Endothelial cell of umbilical vein (primary cell): ENCODE data around the gene NLRP9. TPM values are rescaled to one million over a fixed set of nuclear protein-coding genes. Genes with fewer than 3 reads are reported as not detected.

Experiments used
- BruUV-seq: library from RNA; stranded (reverse); fragments of 400-500 nt; replicated peaks from 2 replicates; lab custom pipeline; 2021; lab: Mats Ljungman, UMichigan
- CTCF ChIA-PET: fragments of 300-600, 350-600 bp; sonication (Branson Sonifier 250); formaldehyde crosslinking; loops from one replicate; lab custom pipeline; 2021; ENCODE audit warnings: antibody characterized with exemption, inconsistent platforms; lab: Charles Lee
- POLR2A ChIA-PET: fragments of 300-600, 350-600 bp; sonication (Branson Sonifier 250); formaldehyde crosslinking; loops from one replicate; lab custom pipeline; 2021; ENCODE audit warnings: antibody characterized with exemption, inconsistent platforms; lab: Charles Lee
- DNase-seq: peaks from one replicate; pipeline ENCODE4 v3.0.0-alpha.2; 2011; ENCODE audit warnings: low read depth, low spot score
- FAIRE-seq: peaks from 2 replicates; lab custom pipeline; 2011; peaks lifted over from hg19 to GRCh38; lab: Jason Lieb, UNC
- H2AFZ ChIP-seq: 2 replicates; pipeline ENCODE4 v1.6.0; 2012; ENCODE audit warnings: low read depth, low read length, control low read depth, inconsistent platforms
- H3K27ac ChIP-seq: 2 replicates; pipeline ENCODE4 v1.5.1; 2011; ENCODE audit warnings: low read depth, mild to moderate bottlenecking, control low read depth, low read length, moderate library complexity; ENCODE audit not compliant: insufficient read depth
- H3K27me3 ChIP-seq, 2 experiments: 2 replicates each; pipeline versions ENCODE4 v1.6.0 to v1.6.1; 2011; ENCODE audit warnings: low read length in 2 of 2, mixed read lengths in 1 of 2; ENCODE audit not compliant: control insufficient read depth in 2 of 2, insufficient read depth in 2 of 2
- H3K36me3 ChIP-seq, 2 experiments: 2 replicates in 1 of 2; 3 replicates in 1 of 2; pipeline ENCODE4 v1.5.1; 2011; ENCODE audit warnings: low read length in 2 of 2, mild to moderate bottlenecking in 1 of 2, moderate library complexity in 1 of 2; ENCODE audit not compliant: control insufficient read depth in 2 of 2, insufficient read depth in 2 of 2; ENCODE audit errors: extremely low read depth in 1 of 2
- H3K4me1 ChIP-seq: 3 replicates; pipeline ENCODE4 v1.5.1; 2011; ENCODE audit warnings: mild to moderate bottlenecking, low read length; ENCODE audit not compliant: control insufficient read depth, insufficient read depth; ENCODE audit errors: extremely low read depth
- H3K4me2 ChIP-seq: 2 replicates; pipeline ENCODE4 v1.6.1; 2011; ENCODE audit warnings: low read length, control low read depth, mixed read lengths; ENCODE audit not compliant: insufficient read depth
- H3K4me3 ChIP-seq, 3 experiments: fragments of 200-600 bp in 1 of 3; sonication (generic), shearing (Covaris generic) in 1 of 3; replicated peaks in 1 of 3; 2 replicates each; pipeline ENCODE4 v1.5.1; 2011 to 2016; ENCODE audit warnings: control low read depth in 3 of 3, low read length in 3 of 3, mild to moderate bottlenecking in 2 of 3, inconsistent platforms in 1 of 3, low read depth in 1 of 3, moderate library complexity in 1 of 3; ENCODE audit not compliant: insufficient read depth in 1 of 3
- H3K79me2 ChIP-seq: 2 replicates; pipeline ENCODE4 v1.6.0; 2012; ENCODE audit warnings: low read length, inconsistent platforms; ENCODE audit not compliant: control insufficient read depth, insufficient read depth
- H3K9ac ChIP-seq: replicated peaks from 2 replicates; pipeline ENCODE3; 2011; ENCODE audit warnings: low read length, control low read depth; ENCODE audit not compliant: insufficient read depth; ENCODE audit errors: extremely low read depth
- H3K9me1 ChIP-seq: replicated peaks from 3 replicates; pipeline ENCODE4 v1.6.0; 2011; ENCODE audit warnings: mild to moderate bottlenecking, low read length; ENCODE audit not compliant: control insufficient read depth, insufficient read depth; ENCODE audit errors: extremely low read depth
- H3K9me3 ChIP-seq: replicated peaks from 2 replicates; pipeline ENCODE4 v1.5.1; 2012; ENCODE audit warnings: low read length, inconsistent platforms; ENCODE audit not compliant: control insufficient read depth, insufficient read depth
- H4K20me1 ChIP-seq: replicated peaks from 2 replicates; pipeline ENCODE3; 2011; ENCODE audit warnings: mild to moderate bottlenecking, low read length; ENCODE audit not compliant: control insufficient read depth, insufficient read depth; ENCODE audit errors: extremely low read depth
- EZH2 ChIP-seq: IDR thresholded peaks from 2 replicates; pipeline ENCODE4 v1.6.1; 2012; ENCODE audit warnings: borderline replicate concordance, low read depth, mild to moderate bottlenecking, moderate library complexity, low read length, inconsistent platforms; ENCODE audit not compliant: severe bottlenecking
- FOS ChIP-seq: IDR thresholded peaks from 2 replicates; pipeline ENCODE4 v1.6.1; 2011; ENCODE audit warnings: mild to moderate bottlenecking, low read length, moderate library complexity, borderline replicate concordance; ENCODE audit not compliant: insufficient read depth
- GATA2 ChIP-seq: IDR thresholded peaks from 2 replicates; pipeline ENCODE4 v1.7.0; 2011; ENCODE audit warnings: low read depth, mild to moderate bottlenecking, moderate library complexity, mixed read lengths, low read length; ENCODE audit not compliant: insufficient read length, insufficient read depth
- JUN ChIP-seq: IDR thresholded peaks from 2 replicates; pipeline ENCODE4 v1.6.1; 2011; ENCODE audit warnings: borderline replicate concordance, low read depth; ENCODE audit not compliant: insufficient read length, insufficient read depth
- MAX ChIP-seq: IDR thresholded peaks from 2 replicates; pipeline ENCODE4 v1.6.1; 2011; ENCODE audit not compliant: insufficient read depth, insufficient read length
- MYC ChIP-seq: IDR thresholded peaks from one replicate; pipeline ENCODE4 v1.6.1; 2011; ENCODE audit warnings: mild to moderate bottlenecking, low read depth, low read length
- POLR2A ChIP-seq: IDR thresholded peaks from 2 replicates; pipeline ENCODE4 v1.6.1; 2012; ENCODE audit warnings: low read depth, mild to moderate bottlenecking, control low read depth, low read length
- POLR2AphosphoS5 ChIP-seq: IDR thresholded peaks from 2 replicates; pipeline ENCODE4 v1.6.1; 2012; ENCODE audit warnings: low read depth, mild to moderate bottlenecking, control low read depth, low read length, moderate library complexity; ENCODE audit not compliant: insufficient read depth
- dilution Hi-C: fragments of 300-500 bp; cut with MboI; formaldehyde crosslinking; loops from one replicate; pipeline ENCODE4 v1.15.0; 2019; ENCODE audit warnings: low sequenced_read_pairs; ENCODE audit not compliant: extremely low pct_ligation_motif_present
- intact Hi-C: fragments of 100-400 bp; cut with micrococcal nuclease; formaldehyde crosslinking; loops from one replicate; pipeline ENCODE4 v1.10.0; 2022
- polyA plus RNA-seq, 4 experiments: library from polyadenylated mRNA; depleted of rRNA in 3 of 4; stranded (reverse) in 3 of 4; unstranded in 1 of 4; fragments of >200 nt; gene quantifications; 2 replicates each; pipeline versions ENCODE4 v1.2.1 to v1.2.3, GENCODE V29; 2011 to 2012; ENCODE audit warnings: missing spikeins in 1 of 4
- total RNA-seq: library from RNA; stranded (reverse); gene quantifications from 2 replicates; pipeline ENCODE4 v1.2.3, GENCODE V29; 2021
- TF ChIP-seq, protein P1 (sequence below), 2 donors: IDR thresholded peaks; 1 replicate in 1 of 2; 2 replicates in 1 of 2; pipeline ENCODE4 v1.5.1; 2011; ENCODE audit warnings: low read length in 2 of 2, mild to moderate bottlenecking in 2 of 2, moderate library complexity in 2 of 2, control low read depth in 1 of 2, inconsistent platforms in 1 of 2, low read depth in 1 of 2; ENCODE audit not compliant: insufficient read depth in 1 of 2; ENCODE audit errors: extremely low read depth in 1 of 2

Gene NLRP9
- total and polyA plus RNA-seq, 2 donors (not counting 3 experiments of a cell fraction or from before 2014, with no cell fraction given), result not detected

DNA sequence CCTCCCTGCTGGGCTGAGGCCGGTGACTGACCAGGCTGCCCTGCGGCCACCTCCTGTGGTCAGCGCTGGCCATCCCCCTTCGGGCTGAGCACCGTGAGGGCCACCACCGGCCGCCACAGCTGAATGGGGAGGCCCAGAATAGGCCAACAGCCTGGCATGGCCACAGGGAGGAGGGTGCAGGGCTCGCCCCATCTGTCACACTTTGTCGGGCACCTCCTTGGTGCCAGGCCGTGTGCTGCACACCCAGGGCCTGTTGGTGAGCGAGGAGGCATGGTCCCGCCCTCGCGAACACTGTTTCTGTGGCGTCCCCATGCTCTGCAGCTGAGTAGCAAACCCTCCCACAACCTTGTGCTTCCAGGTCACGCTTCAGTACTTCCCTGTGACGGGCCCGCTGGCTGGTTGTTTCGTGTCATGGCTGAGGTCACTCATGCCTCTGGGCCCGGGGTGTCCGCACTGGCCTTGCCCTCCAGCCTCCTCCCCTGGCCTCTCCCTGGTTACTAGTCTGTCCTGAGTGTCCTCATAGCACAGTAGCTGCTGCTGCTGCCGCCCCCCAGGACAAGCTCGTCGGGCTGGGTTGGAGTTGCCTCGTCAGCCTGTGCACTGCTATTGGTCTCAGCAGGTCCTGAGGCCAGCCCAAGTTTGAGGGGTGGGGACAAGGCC lies 48.0 kb downstream of the NLRP9 start:
- ChIA-PET POLR2A (no interaction called here), CTCF (no interaction called here)
- H3K9me1 ChIP-seq, result no peaks in the 10 kb centered on the region
- dilution Hi-C loops, result no loop called here
- no peak overlapping the region for H3K27ac ChIP-seq
- no peak overlapping the region for H3K9ac ChIP-seq
- peaks cover 4 to 55% of the 10 kb centered on the region in 2 experiments for H3K36me3 ChIP-seq
- no peak overlapping the region for H3K4me3 ChIP-seq
- no peaks in the 10 kb centered on the region for H4K20me1 ChIP-seq
- H3K79me2 ChIP-seq, result peaks cover 13% of the 10 kb centered on the region
- no peak overlapping the region for H3K4me2 ChIP-seq
- intact Hi-C loops, result no loop called here
- H3K27me3 ChIP-seq, result no peaks in the 10 kb centered on the region
- TF ChIP-seq EZH2, result no peak
- no peak for TF ChIP-seq MYC
- TF ChIP-seq JUN, result no peak
- TF ChIP-seq POLR2AphosphoS5, result no peak
- TF ChIP-seq GATA2, result no peak
- no peak for TF ChIP-seq POLR2A
- TF ChIP-seq FOS, result no peak
- TF ChIP-seq, protein P1, sequence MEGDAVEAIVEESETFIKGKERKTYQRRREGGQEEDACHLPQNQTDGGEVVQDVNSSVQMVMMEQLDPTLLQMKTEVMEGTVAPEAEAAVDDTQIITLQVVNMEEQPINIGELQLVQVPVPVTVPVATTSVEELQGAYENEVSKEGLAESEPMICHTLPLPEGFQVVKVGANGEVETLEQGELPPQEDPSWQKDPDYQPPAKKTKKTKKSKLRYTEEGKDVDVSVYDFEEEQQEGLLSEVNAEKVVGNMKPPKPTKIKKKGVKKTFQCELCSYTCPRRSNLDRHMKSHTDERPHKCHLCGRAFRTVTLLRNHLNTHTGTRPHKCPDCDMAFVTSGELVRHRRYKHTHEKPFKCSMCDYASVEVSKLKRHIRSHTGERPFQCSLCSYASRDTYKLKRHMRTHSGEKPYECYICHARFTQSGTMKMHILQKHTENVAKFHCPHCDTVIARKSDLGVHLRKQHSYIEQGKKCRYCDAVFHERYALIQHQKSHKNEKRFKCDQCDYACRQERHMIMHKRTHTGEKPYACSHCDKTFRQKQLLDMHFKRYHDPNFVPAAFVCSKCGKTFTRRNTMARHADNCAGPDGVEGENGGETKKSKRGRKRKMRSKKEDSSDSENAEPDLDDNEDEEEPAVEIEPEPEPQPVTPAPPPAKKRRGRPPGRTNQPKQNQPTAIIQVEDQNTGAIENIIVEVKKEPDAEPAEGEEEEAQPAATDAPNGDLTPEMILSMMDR (IDR thresholded peaks at IDR 0.05; ENCODE audit: extremely low read depth in 1 of 2, insufficient read depth in 1 of 2, low read depth in 1 of 2, low read length in 2 of 2), result no peak
- no peak for TF ChIP-seq MAX
- no peaks in the 10 kb centered on the region for H3K9me3 ChIP-seq
- FAIRE-seq (no peak), DNase-seq (no peak)
- BruUV-seq, result no TSS peak
- no peak overlapping the region for H2AFZ ChIP-seq
- no peaks in the 10 kb centered on the region for H3K4me1 ChIP-seq
